Liver (tissue), 3 donors: Measurements from ENCODE around the gene FAM161B.

ENCODE experiments used
- RAD21 ChIP-seq, 2 donors: IDR thresholded peaks; 2 replicates each; pipeline ENCODE4 v1.6.1; 2016; ENCODE audit warnings: antibody characterized with exemption in 2 of 2, mild to moderate bottlenecking in 2 of 2
- RXRA ChIP-seq, 2 donors: IDR thresholded peaks; 2 replicates each; pipeline ENCODE4 v1.6.1; 2017 to 2018; ENCODE audit warnings: antibody characterized with exemption in 2 of 2, mild to moderate bottlenecking in 1 of 2
- YY1 ChIP-seq: IDR thresholded peaks from 2 replicates; pipeline ENCODE4 v1.6.1; 2016; ENCODE audit warnings: antibody characterized with exemption, mild to moderate bottlenecking
- TF ChIP-seq, protein P1 (sequence below): fragments of 150-350 bp; IDR thresholded peaks from 2 replicates; pipeline ENCODE4 v1.5.1; 2017; ENCODE audit warnings: improper control_type of control experiment, low read depth, low read length; ENCODE audit not compliant: missing input control
- TF ChIP-seq, protein P2 (sequence below): IDR thresholded peaks from 2 replicates; pipeline ENCODE4 v1.6.1; 2016; ENCODE audit warnings: antibody characterized with exemption, mild to moderate bottlenecking
- TF ChIP-seq, protein P3 (sequence below): IDR thresholded peaks from 2 replicates; pipeline ENCODE4 v1.6.1; 2016; ENCODE audit warnings: antibody characterized with exemption
- donor health status: healthy.
- donor health status: healthy.

DNA sequence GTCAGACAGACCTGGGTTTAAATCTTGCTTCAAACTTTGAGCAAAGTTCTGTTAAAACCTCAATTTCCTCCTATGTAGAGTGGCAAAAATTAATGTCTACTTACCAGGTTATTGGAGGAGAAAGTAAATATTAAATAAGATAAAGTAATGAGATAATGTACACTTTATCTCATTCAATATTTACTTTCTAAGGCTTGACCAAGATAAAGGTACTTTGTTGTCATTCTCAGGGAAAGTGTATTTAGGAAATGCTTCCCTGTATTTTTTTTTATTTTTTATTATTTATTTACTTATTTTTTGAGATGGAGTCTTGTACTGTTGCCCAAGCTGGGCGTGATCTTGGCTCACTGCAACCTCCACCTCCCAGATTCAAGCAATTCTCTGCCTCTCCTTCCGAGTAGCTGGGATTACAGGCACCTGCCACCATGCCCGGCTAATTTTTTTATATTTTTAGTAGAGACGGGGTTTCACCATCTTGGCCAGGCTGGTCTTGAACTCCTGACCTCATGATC lies 4.7 kb downstream of the FAM161B start:
- TF ChIP-seq, protein P1, sequence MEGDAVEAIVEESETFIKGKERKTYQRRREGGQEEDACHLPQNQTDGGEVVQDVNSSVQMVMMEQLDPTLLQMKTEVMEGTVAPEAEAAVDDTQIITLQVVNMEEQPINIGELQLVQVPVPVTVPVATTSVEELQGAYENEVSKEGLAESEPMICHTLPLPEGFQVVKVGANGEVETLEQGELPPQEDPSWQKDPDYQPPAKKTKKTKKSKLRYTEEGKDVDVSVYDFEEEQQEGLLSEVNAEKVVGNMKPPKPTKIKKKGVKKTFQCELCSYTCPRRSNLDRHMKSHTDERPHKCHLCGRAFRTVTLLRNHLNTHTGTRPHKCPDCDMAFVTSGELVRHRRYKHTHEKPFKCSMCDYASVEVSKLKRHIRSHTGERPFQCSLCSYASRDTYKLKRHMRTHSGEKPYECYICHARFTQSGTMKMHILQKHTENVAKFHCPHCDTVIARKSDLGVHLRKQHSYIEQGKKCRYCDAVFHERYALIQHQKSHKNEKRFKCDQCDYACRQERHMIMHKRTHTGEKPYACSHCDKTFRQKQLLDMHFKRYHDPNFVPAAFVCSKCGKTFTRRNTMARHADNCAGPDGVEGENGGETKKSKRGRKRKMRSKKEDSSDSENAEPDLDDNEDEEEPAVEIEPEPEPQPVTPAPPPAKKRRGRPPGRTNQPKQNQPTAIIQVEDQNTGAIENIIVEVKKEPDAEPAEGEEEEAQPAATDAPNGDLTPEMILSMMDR: no peak
- TF ChIP-seq, protein P2, sequence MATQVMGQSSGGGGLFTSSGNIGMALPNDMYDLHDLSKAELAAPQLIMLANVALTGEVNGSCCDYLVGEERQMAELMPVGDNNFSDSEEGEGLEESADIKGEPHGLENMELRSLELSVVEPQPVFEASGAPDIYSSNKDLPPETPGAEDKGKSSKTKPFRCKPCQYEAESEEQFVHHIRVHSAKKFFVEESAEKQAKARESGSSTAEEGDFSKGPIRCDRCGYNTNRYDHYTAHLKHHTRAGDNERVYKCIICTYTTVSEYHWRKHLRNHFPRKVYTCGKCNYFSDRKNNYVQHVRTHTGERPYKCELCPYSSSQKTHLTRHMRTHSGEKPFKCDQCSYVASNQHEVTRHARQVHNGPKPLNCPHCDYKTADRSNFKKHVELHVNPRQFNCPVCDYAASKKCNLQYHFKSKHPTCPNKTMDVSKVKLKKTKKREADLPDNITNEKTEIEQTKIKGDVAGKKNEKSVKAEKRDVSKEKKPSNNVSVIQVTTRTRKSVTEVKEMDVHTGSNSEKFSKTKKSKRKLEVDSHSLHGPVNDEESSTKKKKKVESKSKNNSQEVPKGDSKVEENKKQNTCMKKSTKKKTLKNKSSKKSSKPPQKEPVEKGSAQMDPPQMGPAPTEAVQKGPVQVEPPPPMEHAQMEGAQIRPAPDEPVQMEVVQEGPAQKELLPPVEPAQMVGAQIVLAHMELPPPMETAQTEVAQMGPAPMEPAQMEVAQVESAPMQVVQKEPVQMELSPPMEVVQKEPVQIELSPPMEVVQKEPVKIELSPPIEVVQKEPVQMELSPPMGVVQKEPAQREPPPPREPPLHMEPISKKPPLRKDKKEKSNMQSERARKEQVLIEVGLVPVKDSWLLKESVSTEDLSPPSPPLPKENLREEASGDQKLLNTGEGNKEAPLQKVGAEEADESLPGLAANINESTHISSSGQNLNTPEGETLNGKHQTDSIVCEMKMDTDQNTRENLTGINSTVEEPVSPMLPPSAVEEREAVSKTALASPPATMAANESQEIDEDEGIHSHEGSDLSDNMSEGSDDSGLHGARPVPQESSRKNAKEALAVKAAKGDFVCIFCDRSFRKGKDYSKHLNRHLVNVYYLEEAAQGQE: no peak
- TF ChIP-seq, protein P3, sequence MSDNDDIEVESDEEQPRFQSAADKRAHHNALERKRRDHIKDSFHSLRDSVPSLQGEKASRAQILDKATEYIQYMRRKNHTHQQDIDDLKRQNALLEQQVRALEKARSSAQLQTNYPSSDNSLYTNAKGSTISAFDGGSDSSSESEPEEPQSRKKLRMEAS: no peak
- no peak for TF ChIP-seq YY1
- TF ChIP-seq RXRA (IDR thresholded peaks at IDR 0.05): no peak
- no peak for TF ChIP-seq RAD21 (IDR thresholded peaks at IDR 0.05)
